22Rv1 (cell line): ENCODE data around the gene RNF135.

Source experiments
- CTCF ChIP-seq: fragments of 450-650 bp; IDR thresholded peaks from 2 replicates; pipeline ENCODE4 v1.5.1; 2017; ENCODE audit warnings: mild to moderate bottlenecking
- ZFX ChIP-seq: fragments of 450-650 bp; IDR thresholded peaks from 2 replicates; pipeline ENCODE4 v1.6.1; 2017; ENCODE audit warnings: antibody characterized with exemption, borderline replicate concordance

GRCh38 chr17:30996486-30996885 is 25.6 kb downstream of the RNF135 start:
- no peak for TF ChIP-seq CTCF
- no peak for TF ChIP-seq ZFX
